Astrocyte of the cerebellum (primary cell): ENCODE measurements around the gene KIAA1671.

Source experiments
- DNase-seq: peaks from one replicate; pipeline ENCODE4 v3.0.0-alpha.2; 2011; ENCODE audit warnings: low read depth
- H3K4me3 ChIP-seq: 2 replicates; pipeline ENCODE4 v1.5.1; 2011; ENCODE audit warnings: mild to moderate bottlenecking, low read depth, low read length, moderate library complexity
- CTCF ChIP-seq: IDR thresholded peaks from 2 replicates; pipeline ENCODE4 v1.5.1; 2012; ENCODE audit warnings: low read length, low read depth, moderate library complexity, mild to moderate bottlenecking; ENCODE audit errors: missing control alignments
- in situ Hi-C: cut with HindIII; loops from 2 replicates; pipeline ENCODE4 v1.10.0; 2017; ENCODE audit warnings: low sequenced_read_pairs

Gene KIAA1671

GRCh38 chr22:25162561-25162960, 210.0 kb downstream of the KIAA1671 start:
- no peak for DNase-seq
- TF ChIP-seq CTCF: no peak
- in situ Hi-C loops: no loop called here
- H3K4me3 ChIP-seq: no peak overlapping the region

GRCh38 chr22:25165785-25166184, 213.3 kb downstream of the KIAA1671 start:
- no peak overlapping the region for H3K4me3 ChIP-seq
- no peak for TF ChIP-seq CTCF
- no peak for DNase-seq
- in situ Hi-C loops: no loop called here

GRCh38 chr22:25166266-25167040, 213.9 kb downstream of the KIAA1671 start:
- DNase-seq: no peak
- H3K4me3 ChIP-seq: no peak overlapping the region
- TF ChIP-seq CTCF: no peak
- in situ Hi-C loops: no loop called here

- no peak for TF ChIP-seq CTCF
- no peak overlapping the region for H3K4me3 ChIP-seq
These were observed 214.6 kb downstream of the KIAA1671 start for GRCh38 chr22:25167082-25167481.

GRCh38 chr22:25167834-25168601, 215.5 kb downstream of the KIAA1671 start:
- in situ Hi-C loops: no loop called here
- DNase-seq: no peak
- TF ChIP-seq CTCF: no peak
- H3K4me3 ChIP-seq: no peak overlapping the region

More at GRCh38 chr22:25167082-25167481, 214.6 kb downstream of the KIAA1671 start:
- in situ Hi-C loops: no loop called here
- DNase-seq: no peak

GRCh38 chr22:25169278-25170031, 216.9 kb downstream of the KIAA1671 start:
- no peak for TF ChIP-seq CTCF
- H3K4me3 ChIP-seq: no peak overlapping the region
- in situ Hi-C loops: no loop called here
- DNase-seq: no peak
